Uterus (tissue), 2 donors: ENCODE data around the gene NHS.

Experiments used
- CTCF ChIP-seq, 4 experiments: fragments of 200-600 bp in 2 of 4; fragments of 450-650 bp in 2 of 4; sonication (generic) in 2 of 4; IDR thresholded peaks; one replicate each; pipeline ENCODE4 v1.5.1; 2016 to 2019; ENCODE audit warnings: antibody characterized with exemption in 4 of 4, mild to moderate bottlenecking in 2 of 4, moderate library complexity in 1 of 4
- POLR2A ChIP-seq, 2 donors: fragments of 450-650 bp; IDR thresholded peaks; one replicate each; pipeline ENCODE4 v1.6.1; 2016; ENCODE audit warnings: antibody characterized with exemption in 2 of 2, mild to moderate bottlenecking in 1 of 2, moderate library complexity in 1 of 2

- no peak for TF ChIP-seq POLR2A (IDR thresholded peaks at IDR 0.05)
- no peak for TF ChIP-seq CTCF (IDR thresholded peaks at IDR 0.05)
Observed at GRCh38 chrX:17682259-17682658, 307.3 kb downstream of the NHS start.
